CD4-positive, alpha-beta T cell treated with Interleukin-17A for 1 hour (primary cell): ENCODE data around the gene SLC6A16.
"Not testable (repeated sequence)": the region's sequence is repeated elsewhere in the genome, so short reads cannot be mapped to it uniquely, and the experiment has no call there.

Experiments
- DNase-seq: peaks from one replicate; pipeline ENCODE4 v3.0.0-alpha.2; 2020

The SLC6A16 gene

GRCh38 chr19:49344505-49345423 lies 19.8 kb upstream of the SLC6A16 start:
- DNase-seq = no peak

- no peak for DNase-seq
Measured at GRCh38 chr19:49343123-49343522, 18.1 kb upstream of the SLC6A16 start.

GRCh38 chr19:49342291-49342721 lies 17.3 kb upstream of the SLC6A16 start:
- no peak for DNase-seq

GRCh38 chr19:49340865-49341718 lies 16.1 kb upstream of the SLC6A16 start:
- DNase-seq = no peak

- DNase-seq = peak; percentile 10
Measured at GRCh38 chr19:49340069-49340864, 15.3 kb upstream of the SLC6A16 start.

GRCh38 chr19:49339301-49340068 lies 14.5 kb upstream of the SLC6A16 start:
- DNase-seq = no peak

GRCh38 chr19:49338691-49339300 lies 13.8 kb upstream of the SLC6A16 start:
- peak; percentile 17 for DNase-seq

GRCh38 chr19:49338023-49338677 lies 13.2 kb upstream of the SLC6A16 start:
- no peak for DNase-seq

GRCh38 chr19:49337267-49338022 lies 12.5 kb upstream of the SLC6A16 start:
- no peak for DNase-seq

GRCh38 chr19:49336482-49337266 lies 11.7 kb upstream of the SLC6A16 start:
- no peak for DNase-seq

GRCh38 chr19:49335784-49336481 lies 10.9 kb upstream of the SLC6A16 start:
- peak; percentile 55 for DNase-seq

GRCh38 chr19:49335071-49335783 lies 10.2 kb upstream of the SLC6A16 start, which contains the start of gene CD37:
CD37 (plus strand) TSS chr19:49335406; CDS start chr19:49335541, 135 bp downstream.
- peak; percentile 58 for DNase-seq

- DNase-seq = peak; percentile 73
Measured at GRCh38 chr19:49333811-49334288, 8.9 kb upstream of the SLC6A16 start.

GRCh38 chr19:49333418-49333805 lies 8.4 kb upstream of the SLC6A16 start:
- no peak for DNase-seq

GRCh38 chr19:49332691-49333417 lies 7.9 kb upstream of the SLC6A16 start:
- DNase-seq = not testable (repeated sequence)

GRCh38 chr19:49331616-49332055 lies 6.6 kb upstream of the SLC6A16 start:
- peak; percentile 82 for DNase-seq

- not testable (repeated sequence) for DNase-seq
Measured at GRCh38 chr19:49331187-49331586, 6.2 kb upstream of the SLC6A16 start.
